BE2C (cell line): ENCODE results near the gene NPPA.

Experiments
- DNase-seq: peaks from one replicate; pipeline ENCODE4 v3.0.0-alpha.2; 2020
- H3K27me3 ChIP-seq: fragments of 250-450 bp; sonication (Bioruptor Pico); 2 replicates; pipeline ENCODE4 v1.5.1; 2020; ENCODE audit warnings: mild to moderate bottlenecking
- H3K36me3 ChIP-seq: fragments of 250-450 bp; sonication (Bioruptor Pico); 2 replicates; pipeline ENCODE4 v1.5.1; 2020; ENCODE audit warnings: mild to moderate bottlenecking
- H3K4me1 ChIP-seq: fragments of 250-450 bp; sonication (Bioruptor Pico); 2 replicates; pipeline ENCODE4 v1.5.1; 2020
- H3K4me3 ChIP-seq: 2 replicates; pipeline ENCODE4 v1.5.1; 2011; ENCODE audit warnings: low read depth, low read length
- H3K9me3 ChIP-seq: fragments of 250-450 bp; sonication (Bioruptor Pico); 2 replicates; pipeline ENCODE4 v1.5.1; 2020
- TF ChIP-seq, protein P1 (sequence below): IDR thresholded peaks from 2 replicates; pipeline ENCODE4 v1.5.1; 2012; ENCODE audit warnings: mild to moderate bottlenecking, low read depth, low read length

Gene NPPA

DNA sequence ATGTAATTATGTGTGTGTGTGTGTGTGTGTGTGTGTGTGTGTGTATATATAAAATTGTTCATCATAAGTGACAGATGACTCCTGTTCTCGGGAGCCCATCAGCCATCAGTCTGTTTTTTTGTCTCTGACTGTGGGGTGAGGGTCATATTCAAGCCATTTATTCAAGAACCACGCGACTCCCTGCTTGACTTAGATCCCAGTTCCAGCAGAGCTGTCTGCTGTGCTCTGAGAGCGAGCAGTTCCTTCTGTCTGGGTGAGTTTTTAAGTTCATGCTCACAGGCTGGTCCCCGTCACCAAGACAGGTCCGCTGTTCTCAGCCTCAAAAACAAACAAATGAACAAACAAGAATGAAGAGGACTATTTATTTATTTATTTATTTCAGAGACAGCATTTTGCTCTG, 29.5 kb upstream of the NPPA start:
- H3K36me3 ChIP-seq = no peaks in the 10 kb centered on the region
- no peaks in the 10 kb centered on the region for H3K9me3 ChIP-seq
- DNase-seq = no peak
- H3K27me3 ChIP-seq = no peaks in the 10 kb centered on the region
- no peak overlapping the region for H3K4me3 ChIP-seq
- TF ChIP-seq, protein P1, sequence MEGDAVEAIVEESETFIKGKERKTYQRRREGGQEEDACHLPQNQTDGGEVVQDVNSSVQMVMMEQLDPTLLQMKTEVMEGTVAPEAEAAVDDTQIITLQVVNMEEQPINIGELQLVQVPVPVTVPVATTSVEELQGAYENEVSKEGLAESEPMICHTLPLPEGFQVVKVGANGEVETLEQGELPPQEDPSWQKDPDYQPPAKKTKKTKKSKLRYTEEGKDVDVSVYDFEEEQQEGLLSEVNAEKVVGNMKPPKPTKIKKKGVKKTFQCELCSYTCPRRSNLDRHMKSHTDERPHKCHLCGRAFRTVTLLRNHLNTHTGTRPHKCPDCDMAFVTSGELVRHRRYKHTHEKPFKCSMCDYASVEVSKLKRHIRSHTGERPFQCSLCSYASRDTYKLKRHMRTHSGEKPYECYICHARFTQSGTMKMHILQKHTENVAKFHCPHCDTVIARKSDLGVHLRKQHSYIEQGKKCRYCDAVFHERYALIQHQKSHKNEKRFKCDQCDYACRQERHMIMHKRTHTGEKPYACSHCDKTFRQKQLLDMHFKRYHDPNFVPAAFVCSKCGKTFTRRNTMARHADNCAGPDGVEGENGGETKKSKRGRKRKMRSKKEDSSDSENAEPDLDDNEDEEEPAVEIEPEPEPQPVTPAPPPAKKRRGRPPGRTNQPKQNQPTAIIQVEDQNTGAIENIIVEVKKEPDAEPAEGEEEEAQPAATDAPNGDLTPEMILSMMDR = no peak
- H3K4me1 ChIP-seq = peaks cover 13% of the 10 kb centered on the region

DNA sequence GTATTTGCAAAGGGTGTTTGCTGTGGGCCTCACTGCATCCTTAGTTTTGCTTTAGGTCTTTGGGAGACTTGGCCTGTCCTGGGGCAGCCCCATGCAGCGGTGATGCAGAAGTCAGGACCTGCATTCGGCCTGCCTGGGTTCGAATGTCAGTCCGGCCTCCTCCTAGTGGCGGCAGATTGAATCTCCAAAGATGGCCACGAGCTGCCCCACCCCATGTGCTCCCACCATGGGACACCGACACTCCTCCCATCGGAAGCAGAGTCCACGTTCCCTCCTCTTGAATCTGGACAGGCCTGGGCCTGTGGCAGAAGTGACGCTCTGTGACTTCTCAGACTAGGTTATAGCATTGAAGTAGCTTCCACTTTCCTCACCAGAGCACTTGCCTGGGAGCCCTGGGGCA, 27.5 kb upstream of the NPPA start:
- TF ChIP-seq, protein P1 = no peak
- no peak for DNase-seq
- peaks cover 6% of the 10 kb centered on the region for H3K4me1 ChIP-seq

DNA sequence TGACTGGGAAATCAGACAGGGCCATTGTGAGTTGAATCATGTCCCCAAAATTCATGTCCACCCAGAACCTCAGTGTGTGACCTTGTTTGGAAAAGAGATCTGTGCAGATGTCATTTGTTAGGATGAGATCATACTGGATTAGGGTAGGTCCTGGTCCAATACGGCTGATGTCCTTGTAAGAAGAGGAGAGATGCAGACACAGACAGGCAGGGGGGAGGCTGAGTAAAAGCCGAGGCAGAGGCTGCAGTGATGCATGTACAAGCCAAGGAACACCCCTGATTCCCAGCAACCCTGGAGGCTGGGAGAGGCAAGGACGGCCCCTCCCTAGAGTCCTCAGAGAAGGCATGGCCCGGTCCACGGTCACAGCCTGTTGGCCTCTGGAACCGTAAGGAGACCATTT, 27.0 kb upstream of the NPPA start:
- H3K4me3 ChIP-seq = no peak overlapping the region
- DNase-seq = no peak
- H3K9me3 ChIP-seq = no peaks in the 10 kb centered on the region

More for the DNA sequence above, 27.5 kb upstream of the NPPA start:
- Histone ChIP-seq H3K9me3 (no peaks in the 10 kb centered on the region), H3K36me3 (no peaks in the 10 kb centered on the region), H3K4me3 (no peak overlapping the region), H3K27me3 (no peaks in the 10 kb centered on the region)

DNA sequence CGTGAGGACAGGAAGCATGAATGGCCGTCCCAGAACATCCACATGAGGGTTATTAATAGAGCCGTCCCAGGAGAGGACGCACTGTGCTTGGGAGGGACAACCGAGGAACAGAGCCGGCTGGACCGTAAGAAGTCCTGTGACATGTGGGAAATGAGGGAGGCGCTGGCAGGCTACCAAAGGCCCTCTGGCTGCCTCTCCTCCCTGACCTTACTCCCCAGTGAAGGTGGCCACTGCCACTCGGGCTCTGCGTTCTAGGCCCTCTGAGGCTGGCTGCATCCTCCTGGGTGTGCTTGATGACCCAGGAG, 26.6 kb upstream of the NPPA start:
- no peaks in the 10 kb centered on the region for H3K27me3 ChIP-seq
- no peaks in the 10 kb centered on the region for H3K9me3 ChIP-seq
- TF ChIP-seq, protein P1 = no peak
- no peak for DNase-seq
- H3K4me1 ChIP-seq = no peaks in the 10 kb centered on the region
- no peak overlapping the region for H3K4me3 ChIP-seq
- no peaks in the 10 kb centered on the region for H3K36me3 ChIP-seq

More for the DNA sequence above, 27.0 kb upstream of the NPPA start:
- TF ChIP-seq, protein P1 = no peak
- no peaks in the 10 kb centered on the region for H3K27me3 ChIP-seq
- peaks cover 2% of the 10 kb centered on the region; the same call in 1 of the 2 replicates for H3K4me1 ChIP-seq
- H3K36me3 ChIP-seq = no peaks in the 10 kb centered on the region

DNA sequence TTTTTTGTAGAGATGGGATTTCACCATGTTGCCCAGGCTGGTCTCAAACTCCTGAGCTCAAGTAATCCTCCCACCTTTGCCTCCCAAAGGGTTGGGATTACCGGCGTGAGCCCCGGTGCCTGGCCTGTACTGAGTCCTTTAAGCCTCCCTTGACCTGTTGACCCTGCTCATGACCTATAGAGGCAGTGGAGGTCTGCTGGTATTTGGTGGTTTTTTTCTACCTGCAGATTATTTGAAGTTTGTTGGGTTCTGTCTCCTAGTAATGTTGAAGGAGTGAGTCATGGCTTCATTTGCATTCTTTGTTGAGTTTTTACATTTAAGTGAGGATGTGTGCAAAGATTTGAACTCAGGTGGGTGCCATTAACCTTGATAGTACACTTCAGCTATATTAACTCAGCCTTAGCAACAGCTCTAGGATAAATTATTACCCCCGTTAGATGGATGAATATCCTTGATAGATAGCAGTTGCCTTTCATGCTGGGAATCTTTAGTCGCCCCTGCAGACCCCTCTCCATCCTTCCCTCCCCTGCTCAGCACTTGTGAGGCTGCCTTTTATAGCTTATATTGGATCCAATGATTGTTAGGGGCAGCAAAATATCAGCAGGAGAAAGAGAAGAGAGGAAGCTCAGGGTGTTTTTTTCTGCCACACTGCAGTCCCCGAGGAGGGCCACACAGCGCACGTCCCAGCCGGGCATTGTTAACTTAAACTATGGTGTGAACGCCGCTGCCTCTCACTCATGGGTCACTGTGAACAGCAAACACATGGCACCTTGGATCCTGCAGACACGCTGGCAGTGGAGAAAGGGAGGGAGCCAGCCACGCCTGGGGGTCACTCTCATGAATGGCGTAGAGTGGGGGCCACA, 26.0 kb upstream of the NPPA start:
- H3K4me1 ChIP-seq = no peaks in the 10 kb centered on the region
- TF ChIP-seq, protein P1 = no peak
- H3K9me3 ChIP-seq = no peaks in the 10 kb centered on the region
- no peaks in the 10 kb centered on the region for H3K27me3 ChIP-seq
- no peak overlapping the region for H3K4me3 ChIP-seq
- no peaks in the 10 kb centered on the region for H3K36me3 ChIP-seq
- DNase-seq = no peak

DNA sequence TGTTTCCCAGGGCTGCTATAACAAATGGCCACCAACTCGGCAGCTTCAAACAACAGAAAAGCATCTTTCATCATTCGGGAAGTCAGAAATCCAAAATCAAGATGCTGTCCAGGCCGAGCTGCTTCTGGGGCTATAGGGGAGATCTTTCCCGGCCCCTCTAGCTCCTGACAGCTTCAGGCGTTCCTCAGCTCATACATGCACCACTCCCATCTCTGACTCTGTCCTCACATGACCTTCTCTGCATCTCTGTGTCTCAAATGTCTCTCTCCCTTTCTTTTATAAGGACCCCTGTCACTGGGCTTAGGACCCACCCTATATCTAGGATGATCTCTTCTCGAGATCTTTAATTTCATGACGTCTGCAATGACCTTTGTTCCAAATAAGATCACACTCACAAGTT, 25.0 kb upstream of the NPPA start:
- Histone ChIP-seq H3K27me3 (no peaks in the 10 kb centered on the region), H3K9me3 (no peaks in the 10 kb centered on the region), H3K36me3 (no peaks in the 10 kb centered on the region), H3K4me1 (no peaks in the 10 kb centered on the region), H3K4me3 (no peak overlapping the region)
- no peak for DNase-seq
- TF ChIP-seq, protein P1 = no peak
